HG03139 (cell line): ENCODE data around the gene SLC18A3.

Source experiments
- ATAC-seq: cut with Tn5 transposase; IDR thresholded peaks from one replicate; pipeline ENCODE4 v1.9.1; 2021; ENCODE audit not compliant: unreplicated experiment

SLC18A3 gene

GRCh38 chr10:49611166-49611815 lies 1.2 kb downstream of the SLC18A3 start:
- no peak for ATAC-seq

- no peak for ATAC-seq
Measured at GRCh38 chr10:49611816-49612512, 1.9 kb downstream of the SLC18A3 start.

GRCh38 chr10:49612513-49613164 lies 2.5 kb downstream of the SLC18A3 start:
- no peak for ATAC-seq

GRCh38 chr10:49613165-49613881 lies 3.2 kb downstream of the SLC18A3 start:
- no peak for ATAC-seq

- ATAC-seq = no peak
Measured at GRCh38 chr10:49613882-49614241, 3.8 kb downstream of the SLC18A3 start, which contains the start of gene CHAT. Gene CHAT (plus strand): TSS chr10:49614037. CDS start chr10:49614190, 153 bp downstream.

- ATAC-seq = no peak
Measured at GRCh38 chr10:49614242-49615198, 4.4 kb downstream of the SLC18A3 start.

- no peak for ATAC-seq
Measured at GRCh38 chr10:49615213-49615612, 5.1 kb downstream of the SLC18A3 start.

- ATAC-seq = no peak
Measured at GRCh38 chr10:49615721-49616120, 5.6 kb downstream of the SLC18A3 start.

GRCh38 chr10:49616421-49617101 lies 6.5 kb downstream of the SLC18A3 start:
- no peak for ATAC-seq

GRCh38 chr10:49617121-49618020 lies 7.3 kb downstream of the SLC18A3 start:
- no peak for ATAC-seq

- no peak for ATAC-seq
Measured at GRCh38 chr10:49618821-49619220, 8.7 kb downstream of the SLC18A3 start.

- ATAC-seq = no peak
Measured at GRCh38 chr10:49619613-49620012, 9.5 kb downstream of the SLC18A3 start.

GRCh38 chr10:49620286-49620810 lies 10.2 kb downstream of the SLC18A3 start:
- no peak for ATAC-seq

- ATAC-seq = no peak
Measured at GRCh38 chr10:49620841-49621378, 10.8 kb downstream of the SLC18A3 start.

- no peak for ATAC-seq
Measured at GRCh38 chr10:49621561-49621960, 11.5 kb downstream of the SLC18A3 start.

GRCh38 chr10:49622426-49623425 lies 12.6 kb downstream of the SLC18A3 start:
- no peak for ATAC-seq

GRCh38 chr10:49624629-49625028 lies 14.5 kb downstream of the SLC18A3 start:
- no peak for ATAC-seq
